Urothelium cell line (cell line): ENCODE measurements around the gene DPM2.

Experiments used
- DNase-seq: peaks from one replicate; pipeline ENCODE4 v3.0.0; 2011; ENCODE audit warnings: low spot score, mixed read lengths
- FAIRE-seq: peaks from 2 replicates; lab custom pipeline; 2011; peaks lifted over from hg19 to GRCh38; lab: Jason Lieb, UNC

DPM2 gene

DNA sequence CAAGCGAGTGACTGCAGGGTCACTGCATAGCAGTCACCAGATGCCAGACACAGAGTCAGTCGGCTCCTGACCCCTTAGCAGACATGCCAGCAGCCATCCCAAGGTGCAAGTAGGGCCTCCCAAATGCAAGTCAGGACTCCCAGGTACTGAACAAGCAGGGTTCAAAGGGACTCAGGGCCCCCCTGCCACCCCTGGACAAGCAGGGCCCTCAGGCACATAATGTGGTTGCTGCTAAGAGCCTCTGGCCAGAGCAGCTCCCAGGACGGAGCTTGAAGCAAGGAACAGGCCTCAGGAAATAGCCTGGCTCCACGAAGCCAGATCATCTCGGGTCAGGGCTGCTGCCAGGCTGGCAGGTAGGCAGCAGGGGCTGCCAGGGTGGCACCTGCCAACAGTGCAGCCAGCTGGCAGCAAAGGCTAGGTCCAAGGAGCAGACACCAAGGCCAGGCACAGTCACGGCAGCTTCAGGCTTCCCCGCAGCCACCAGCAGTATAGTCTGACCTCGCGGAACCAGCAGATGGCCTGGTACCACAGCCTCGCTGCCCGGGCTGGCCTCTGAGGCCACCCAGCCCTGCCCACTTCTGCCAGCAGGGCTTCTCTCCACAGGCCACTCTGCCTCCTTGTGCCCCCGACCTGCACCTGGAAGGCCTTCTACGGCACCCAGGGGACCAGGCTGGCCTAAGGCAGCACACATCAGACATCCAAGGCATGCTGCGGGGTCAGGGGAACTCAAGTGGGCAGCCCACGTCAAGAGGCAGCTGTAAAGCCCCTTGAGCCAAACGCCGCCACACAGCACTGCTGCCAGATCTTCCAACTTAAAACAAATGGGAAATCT, 35.7 kb upstream of the DPM2 start:
- DNase-seq (no peak), FAIRE-seq (no peak)

DNA sequence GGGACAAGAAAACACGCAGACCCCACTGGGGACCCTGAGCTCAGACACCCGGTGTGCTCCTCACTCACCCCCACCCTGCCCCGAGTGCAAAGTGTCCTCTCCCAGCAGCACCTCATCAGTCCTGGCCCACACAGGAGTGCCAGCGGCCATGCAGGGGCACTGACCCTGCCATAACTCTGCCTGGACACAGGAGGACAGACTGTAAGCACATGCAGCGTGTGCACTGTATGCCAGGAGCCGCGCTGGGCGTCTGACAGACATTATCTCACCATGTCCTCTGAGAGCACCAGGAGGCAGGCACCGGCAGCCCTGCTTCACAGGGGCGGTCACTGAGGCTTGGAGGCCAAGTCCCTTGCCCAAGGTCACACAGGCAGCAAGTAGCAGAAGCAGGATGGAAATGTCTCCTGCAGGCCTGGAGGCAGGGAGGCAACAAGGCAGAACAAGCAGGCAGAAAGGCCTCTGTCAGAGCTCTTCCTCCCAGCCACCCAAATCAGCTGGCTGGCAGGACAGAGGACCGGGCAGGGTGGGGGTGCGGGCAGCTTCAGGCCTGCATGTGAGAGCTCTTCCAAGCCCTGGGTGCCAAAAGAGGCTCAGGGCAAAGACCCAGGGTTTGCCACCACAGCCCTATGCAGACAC, 34.7 kb upstream of the DPM2 start:
- FAIRE-seq (no peak), DNase-seq (no peak)

DNA sequence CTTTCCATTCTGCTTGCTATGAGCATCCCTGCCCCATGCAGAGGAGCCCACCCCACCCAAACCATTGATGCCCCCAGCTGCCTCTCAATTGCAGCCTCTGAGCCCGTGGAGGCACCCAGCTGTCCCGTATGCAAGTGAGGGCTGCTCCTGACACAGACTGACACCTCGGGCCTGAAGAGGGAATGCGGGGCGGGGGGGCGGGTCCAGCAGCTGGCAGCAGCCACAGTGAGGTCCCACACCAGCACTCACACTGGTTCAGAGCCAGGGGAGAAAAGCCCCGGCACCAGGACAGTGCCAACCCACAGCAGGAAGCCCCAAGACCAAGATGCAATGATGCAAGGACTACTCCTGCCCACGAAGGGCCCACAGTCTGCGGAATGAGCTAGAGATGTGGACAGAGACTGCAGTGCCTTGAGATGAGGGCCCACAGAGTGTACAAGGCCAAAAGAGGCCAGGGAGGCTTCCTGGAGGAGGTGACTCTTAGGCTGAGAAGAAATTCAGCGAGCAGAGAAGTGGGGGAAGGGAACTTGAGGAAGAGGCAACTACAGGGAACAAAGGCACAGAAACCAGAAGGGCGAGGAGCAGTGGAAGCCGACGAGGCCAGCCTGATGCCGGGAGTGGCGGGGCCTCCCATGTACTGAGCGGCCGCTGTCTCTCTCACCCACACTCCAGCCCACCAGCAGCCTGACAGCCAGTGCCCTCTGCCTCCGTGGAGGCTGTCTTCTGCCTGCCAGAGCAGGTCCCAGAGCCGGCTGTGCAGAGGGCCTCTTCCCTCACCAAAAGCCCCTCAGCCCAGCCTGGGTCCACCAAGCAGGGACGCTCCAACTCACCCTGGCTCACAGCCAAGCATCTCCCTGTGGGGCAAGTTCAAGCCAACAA, 33.9 kb upstream of the DPM2 start:
- FAIRE-seq (no peak), DNase-seq (no peak)

DNA sequence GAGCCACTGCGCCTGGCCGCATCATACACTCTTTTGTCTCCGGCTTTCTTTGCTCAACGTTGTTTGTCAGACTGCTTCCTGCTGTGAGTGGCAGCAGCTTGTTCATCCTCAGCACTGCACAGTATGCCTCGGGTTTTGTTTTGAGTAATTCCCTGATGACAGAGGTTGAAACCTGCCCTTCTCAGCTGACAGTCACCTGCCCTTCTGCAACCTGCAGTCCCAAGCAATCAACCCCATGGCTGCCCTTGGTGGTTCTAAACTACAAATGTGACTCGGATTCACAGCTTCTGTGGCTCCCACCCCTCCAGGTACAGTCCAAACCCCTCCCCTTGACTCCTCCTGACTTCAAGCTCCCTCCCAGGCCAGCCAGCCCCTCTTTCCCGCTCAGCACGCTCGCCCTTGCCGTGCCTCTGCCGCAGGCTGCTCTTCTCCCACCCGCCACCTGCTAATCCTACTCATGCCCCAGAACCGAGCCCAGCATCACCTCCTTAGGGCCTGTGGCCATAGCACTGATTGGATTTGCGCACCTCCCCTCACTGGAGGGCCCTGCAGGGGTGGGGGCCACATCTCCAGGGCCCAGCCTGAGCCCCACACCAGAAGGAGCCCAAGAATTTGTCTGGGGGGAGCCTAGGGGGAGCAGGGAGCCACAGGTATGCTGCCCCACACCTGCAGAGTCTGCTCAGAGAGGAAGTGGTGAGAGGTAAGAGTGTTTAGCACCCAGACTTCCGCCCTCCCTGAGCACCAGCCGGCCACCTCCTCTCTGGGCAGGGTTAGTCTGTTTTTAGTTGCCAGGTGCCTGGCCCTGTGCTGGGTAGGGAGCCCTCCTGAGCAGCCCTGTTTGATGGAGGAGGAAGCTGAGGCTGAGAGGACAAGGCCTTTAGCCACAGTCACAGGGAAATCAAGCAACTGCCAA, 33.0 kb upstream of the DPM2 start:
- DNase-seq: no peak
- no peak for FAIRE-seq

DNA sequence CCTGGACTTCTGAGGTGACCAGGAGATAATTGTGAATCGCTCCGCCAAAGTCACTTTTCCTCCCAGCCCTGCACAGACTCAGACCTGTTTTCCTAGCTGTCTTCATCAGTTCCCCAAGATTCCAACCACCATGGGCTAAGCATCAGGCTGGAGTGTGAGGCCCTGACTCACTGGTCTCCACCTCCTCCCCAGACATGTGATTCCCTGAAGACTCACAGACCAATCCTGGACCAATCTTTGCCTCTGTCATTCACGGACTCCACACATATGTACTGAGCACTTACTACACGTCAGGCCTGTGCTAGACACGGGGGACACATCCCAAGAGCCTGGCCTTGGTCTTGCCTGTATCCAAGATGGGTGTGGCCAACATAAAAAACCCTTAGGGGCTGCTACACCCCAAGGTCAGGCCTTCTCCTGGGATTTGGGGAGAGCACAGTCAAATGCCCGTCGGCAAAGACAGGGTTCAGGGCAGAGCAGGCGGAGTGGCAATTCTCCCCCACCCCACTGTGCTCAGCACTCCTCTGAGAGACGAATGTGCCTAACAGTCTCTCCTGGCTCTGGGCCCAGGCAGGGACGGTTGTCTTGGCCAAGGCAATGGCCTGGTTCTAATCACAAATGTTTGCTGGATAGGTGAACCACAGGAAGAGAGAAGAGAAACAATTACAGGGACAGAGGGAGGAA, 31.2 kb upstream of the DPM2 start:
- DNase-seq: no peak
- FAIRE-seq: no peak

DNA sequence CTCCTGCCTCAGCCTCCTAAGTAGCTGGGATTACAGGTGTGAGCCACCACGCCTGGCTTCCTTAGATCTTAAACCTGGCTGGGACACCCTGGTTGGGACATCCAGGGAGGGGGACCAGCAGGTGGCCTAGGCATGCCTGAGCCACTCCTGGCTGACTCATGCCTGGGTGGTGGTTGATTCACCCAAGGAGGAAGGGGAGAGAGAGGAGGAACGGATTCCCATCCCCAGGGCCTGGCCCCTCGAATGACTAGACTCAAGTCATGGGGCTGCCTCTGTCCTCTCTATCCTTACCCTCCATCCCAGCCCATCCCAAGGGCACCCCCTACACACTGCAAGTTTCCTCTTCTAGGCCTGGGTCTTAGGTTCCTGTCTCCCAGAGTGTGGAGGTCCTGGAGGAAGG, 30.4 kb upstream of the DPM2 start:
- FAIRE-seq (no peak), DNase-seq (peak; percentile 84)

DNA sequence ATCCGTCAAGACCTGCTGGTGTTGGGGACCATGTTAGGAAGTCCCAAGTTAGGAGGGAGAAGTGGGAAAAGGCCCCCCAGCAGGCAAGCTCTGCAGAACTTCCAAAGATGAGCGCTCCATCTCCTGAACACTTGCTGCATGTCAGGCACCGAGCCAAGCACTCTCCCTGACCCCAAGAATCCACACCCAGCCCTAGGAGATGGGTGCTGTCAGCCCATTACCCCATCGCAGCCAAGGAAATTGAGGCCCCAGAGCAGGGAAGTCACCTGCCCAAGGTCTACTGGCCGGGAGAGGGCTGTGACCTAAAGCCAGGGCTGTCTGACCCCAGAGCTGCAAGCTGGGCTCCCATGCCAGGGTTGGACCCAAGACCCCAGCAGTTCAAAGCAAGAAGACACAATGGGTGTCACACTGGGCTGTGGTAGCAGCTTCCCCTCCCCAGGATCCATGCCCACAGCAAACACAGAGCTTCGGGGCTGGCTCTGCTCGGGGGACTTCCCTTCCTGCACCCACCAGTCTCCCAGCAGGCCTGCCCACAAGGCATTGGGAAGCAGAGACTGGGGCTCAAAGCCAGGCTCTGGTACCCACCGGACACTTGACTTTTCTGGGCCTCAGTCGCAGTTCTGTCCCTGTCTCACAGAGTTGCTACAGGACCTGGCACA, 29.6 kb upstream of the DPM2 start:
- no peak for FAIRE-seq
- DNase-seq: no peak

DNA sequence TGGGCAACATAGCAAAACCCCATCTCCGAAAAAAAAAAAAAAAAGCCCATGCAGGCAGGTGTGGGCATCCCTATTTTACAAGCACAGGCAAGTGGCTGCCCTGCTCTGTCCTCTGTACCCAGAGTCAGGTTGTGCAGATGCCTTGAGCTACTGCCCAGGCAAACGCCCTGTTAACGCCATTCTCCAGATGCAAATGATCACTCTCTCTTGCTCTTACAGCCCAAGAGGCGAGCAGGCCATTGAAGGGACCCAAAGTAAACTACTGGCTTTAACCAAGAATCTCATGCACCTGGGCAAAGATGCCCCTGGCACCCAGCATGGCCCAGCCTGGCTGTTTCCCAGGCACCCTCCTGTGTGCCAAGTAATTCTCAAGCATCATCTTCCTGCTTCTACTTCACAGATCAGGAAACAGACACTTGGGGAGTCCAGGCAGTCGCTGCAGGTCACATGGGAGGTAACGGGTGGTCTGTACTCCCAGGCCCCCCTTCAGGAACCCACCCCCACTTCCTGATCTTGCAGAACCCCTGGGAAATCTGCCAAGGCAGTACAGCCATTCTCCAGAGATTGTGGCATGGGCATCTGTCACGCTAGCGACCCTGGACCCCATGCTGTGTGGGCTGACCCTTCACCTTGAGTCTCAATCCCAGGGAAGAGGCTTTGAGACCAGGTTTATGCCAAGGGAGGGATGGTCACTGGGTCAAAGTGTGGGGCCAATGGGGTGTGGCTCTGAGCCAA, 28.9 kb upstream of the DPM2 start:
- no peak for FAIRE-seq
- no peak for DNase-seq

DNA sequence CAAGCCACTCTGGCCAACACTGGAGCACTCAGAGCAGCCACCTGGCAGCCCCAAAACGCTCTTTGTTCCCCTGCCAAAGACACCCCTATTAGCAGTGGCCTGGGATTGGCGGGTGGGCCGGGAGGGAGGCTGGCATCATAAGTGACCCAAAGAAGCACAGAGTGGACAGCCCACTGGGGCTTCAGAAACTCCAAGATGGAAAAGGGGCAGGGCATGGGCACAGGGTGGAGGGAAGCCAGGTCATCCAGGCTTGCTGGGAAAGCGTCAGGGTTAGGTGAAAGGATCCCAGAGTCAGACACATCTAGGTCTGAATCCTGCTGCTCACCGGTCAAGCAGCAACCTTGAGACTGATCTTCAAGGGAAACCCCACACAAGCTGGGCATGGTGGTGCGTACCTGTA, 28.3 kb upstream of the DPM2 start:
- no peak for DNase-seq
- FAIRE-seq: no peak

DNA sequence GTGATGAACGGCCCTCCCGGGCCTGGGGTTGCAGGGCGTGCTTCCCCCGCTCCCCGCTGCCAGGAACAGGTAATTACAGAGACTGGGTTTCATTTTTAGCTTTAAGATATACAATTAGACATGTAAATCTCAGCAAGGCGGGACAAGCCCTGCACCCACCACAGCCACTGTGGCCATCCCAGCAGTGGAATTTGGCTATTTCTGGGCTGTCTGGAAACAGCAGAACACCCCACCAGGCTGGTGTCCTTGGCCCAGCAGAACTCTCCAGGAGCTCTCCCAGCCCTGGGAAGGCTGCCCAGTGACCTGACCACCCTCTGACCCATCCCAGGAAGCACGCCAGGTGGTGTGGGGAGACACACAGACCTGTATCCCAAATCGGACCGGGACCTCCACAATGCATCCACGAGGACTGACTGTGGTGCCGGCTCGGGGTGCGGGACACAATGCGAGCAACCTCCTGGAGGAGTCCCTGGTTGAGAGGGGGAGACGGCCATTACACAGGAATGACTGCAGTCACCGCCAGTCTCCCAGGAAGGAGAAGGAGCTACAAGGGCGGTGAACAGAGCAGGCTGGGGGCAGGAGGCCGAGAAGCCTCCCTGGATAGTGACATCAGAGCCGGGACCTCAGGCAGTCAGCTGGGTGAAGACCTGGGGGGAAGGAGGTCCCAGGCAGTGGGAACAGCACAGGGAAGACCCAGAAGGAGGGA, 25.9 kb upstream of the DPM2 start:
- DNase-seq: no peak
- FAIRE-seq: no peak

DNA sequence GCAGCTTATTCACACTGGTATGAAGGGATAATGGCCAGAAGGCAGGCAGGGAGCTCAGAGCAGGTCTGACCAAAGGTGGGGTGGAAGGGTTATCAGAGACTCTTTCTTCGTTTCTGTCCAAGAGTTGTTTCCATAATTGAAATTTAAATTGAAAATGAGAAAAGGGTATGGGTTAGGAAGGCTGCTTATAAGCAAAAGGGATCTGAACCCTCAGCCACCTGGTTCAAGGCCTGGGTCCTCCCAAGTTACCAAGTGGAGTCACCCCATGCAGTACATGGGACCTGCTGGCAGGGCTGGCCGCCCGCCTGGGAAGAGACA, 25.3 kb upstream of the DPM2 start:
- no peak for FAIRE-seq
- DNase-seq: no peak

DNA sequence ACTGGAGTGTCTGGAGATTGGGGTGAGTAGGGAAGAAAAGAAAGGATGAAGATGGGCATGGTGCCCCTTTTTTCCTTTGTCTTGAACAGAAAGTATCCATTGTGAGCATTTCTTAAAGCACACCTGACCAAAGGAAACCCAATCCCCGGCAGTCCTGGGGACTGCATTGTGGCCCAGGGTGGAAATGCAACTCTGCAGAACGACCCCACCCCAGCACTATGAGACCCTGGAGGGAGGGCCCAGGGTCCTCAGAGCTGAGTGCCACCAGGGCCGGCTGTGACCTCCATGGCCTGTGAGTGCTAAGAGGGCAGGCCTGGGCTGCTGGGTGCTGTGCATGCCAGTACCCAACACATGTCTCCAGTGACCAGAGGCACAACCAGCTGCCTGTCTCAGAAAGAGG, 24.6 kb upstream of the DPM2 start:
- no peak for DNase-seq
- FAIRE-seq: no peak

DNA sequence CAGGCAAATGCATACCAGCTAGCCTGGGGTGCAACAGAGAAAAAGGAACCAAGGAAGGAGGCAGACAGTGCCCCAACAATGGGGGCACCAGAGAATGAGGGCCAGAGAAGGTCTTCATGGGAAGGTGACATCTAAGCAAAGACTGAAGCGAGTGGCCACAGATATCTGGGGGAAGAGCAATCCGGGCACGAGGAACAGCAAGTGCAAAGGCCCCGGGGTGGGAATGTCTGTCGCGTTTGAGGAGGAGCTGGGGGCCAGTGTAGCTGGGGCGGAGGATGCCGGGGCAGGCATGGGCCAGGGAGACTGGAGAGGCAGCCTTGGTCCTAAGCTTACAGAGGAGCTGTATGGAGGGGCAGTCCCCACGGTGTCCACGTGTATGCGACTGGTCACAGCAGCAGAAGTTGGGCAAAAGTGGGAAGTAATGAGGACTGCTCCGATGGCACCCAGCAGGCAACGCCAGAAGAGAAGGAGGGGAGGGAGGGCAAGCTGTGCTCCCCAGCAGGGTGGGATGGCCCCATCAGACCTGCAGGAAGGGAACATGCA, 24.0 kb upstream of the DPM2 start:
- FAIRE-seq: no peak
- DNase-seq: no peak

DNA sequence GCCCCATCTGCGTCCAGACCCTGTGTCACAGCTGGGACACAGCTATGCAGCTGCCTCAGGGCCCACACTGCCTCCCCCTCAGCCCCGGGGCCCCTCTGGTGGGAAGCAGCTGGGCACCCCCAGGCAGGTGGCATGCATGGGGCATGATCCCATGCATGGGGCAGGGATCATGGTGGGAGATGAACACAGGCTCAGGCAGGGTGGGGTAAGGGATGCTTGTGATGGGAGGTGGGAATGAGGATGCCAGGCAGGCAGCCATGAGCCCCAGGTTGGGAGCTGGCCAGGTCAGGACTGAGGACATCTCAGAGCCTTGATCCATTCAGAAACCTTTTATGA, 23.5 kb upstream of the DPM2 start:
- FAIRE-seq (no peak), DNase-seq (no peak)

DNA sequence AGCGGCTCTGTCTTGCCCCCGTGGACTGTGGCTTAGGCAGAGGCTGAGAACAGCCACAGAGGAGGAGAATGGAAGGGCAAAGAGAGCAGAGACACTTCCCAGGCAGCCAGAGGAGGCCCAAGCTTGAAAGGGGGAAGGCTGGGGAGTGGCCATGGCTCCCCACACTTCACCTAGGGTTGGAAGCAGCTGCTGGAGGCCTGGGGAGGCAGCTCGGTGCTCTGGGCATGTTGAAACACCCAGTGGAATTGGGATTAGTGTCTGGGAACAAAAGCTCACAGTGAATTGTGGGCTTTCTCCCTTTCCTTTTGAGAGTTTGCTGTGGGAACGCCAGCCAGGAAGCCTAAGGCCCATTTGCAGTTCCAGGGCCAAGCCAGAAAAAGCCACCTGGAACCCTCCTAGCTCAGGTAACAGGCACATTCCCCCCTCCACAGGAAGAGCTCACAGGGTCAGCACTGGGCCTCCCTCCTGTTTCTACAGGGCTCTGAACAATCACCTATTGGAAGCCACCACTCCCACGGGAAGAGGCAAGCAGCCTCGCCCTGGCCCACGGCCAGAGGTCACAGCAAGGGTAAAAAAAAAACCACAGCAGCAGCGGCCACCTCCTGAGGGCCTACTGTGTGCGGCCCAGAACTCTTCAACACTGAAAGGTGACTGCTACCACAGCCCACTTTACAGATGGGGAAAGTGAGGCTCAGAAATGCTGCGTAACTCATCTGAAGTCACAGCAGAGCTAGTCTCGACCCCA, 22.9 kb upstream of the DPM2 start:
- DNase-seq: no peak
- FAIRE-seq: no peak

DNA sequence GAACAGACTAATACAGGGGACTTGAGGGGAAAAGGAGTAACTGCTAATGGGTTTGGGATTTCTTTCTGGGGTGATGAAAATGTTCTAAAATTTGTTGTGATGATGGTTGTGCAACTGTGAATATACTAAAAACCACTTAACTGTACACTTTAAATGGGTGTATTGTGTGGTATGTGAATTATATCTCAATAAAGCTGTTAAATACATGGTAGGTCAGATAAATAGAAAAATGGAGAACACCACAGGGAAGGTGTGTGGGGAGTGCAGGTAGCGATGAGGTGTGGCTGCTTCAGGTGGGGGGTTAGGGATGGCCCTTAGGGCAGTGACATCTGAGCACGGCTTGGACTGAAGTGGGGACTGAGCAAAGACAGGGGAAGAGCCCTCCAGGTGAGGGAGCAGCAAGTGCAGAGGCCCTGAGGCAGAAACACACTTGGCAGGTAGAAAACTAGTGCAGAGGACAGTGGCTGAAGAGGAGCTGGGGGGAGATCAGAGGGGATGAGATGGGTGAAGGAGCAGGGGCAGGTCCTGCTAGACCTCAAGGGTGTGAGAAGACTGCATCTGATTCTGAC, 22.3 kb upstream of the DPM2 start:
- FAIRE-seq: no peak

DNA sequence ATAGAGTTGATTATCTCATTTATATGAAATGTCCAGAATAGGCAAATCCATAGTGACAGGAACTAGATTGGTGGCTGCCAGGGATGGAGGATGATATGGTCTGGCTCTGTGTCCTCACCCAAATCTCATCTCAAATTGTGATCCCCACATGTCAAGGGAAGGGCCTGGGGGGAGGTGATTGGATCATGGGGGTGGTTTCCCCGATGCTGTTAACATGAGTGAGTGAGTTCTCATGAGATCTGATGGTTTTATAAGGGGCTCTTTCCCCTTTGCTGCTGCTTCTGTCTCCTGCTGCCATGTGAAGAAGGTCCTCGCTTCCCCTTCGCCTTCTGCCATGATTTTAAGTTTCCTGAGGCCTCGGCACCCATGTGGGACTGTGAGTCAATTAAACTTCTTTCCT, 21.7 kb upstream of the DPM2 start:
- FAIRE-seq (no peak), DNase-seq (no peak)

More for the DNA sequence above, 22.3 kb upstream of the DPM2 start:
- DNase-seq: no peak
